ENCODE data around the gene CFAP97D1.

DNA sequence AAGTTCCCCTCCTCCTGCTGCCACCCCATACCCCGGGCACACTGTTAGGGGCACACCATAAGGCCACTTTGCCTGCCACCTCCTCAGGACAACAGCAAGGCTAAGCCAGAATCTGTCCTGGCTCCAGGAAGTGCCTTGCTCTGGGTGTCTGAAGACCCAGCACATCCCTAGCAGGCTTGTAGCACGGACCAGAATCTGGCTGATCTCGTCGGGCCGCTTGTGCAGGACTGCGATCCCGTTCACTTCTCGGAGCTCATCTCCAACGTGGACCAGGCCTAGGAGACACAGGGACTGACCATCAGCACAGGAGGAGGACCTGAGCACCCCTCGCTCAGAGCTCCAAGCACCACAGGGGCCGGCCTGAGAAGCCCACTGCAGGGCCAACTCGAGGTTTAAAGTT, 45.3 kb downstream of the CFAP97D1 start:
- TF ChIP-seq, protein P1, sequence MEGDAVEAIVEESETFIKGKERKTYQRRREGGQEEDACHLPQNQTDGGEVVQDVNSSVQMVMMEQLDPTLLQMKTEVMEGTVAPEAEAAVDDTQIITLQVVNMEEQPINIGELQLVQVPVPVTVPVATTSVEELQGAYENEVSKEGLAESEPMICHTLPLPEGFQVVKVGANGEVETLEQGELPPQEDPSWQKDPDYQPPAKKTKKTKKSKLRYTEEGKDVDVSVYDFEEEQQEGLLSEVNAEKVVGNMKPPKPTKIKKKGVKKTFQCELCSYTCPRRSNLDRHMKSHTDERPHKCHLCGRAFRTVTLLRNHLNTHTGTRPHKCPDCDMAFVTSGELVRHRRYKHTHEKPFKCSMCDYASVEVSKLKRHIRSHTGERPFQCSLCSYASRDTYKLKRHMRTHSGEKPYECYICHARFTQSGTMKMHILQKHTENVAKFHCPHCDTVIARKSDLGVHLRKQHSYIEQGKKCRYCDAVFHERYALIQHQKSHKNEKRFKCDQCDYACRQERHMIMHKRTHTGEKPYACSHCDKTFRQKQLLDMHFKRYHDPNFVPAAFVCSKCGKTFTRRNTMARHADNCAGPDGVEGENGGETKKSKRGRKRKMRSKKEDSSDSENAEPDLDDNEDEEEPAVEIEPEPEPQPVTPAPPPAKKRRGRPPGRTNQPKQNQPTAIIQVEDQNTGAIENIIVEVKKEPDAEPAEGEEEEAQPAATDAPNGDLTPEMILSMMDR (IDR thresholded peaks at IDR 0.05): no peak
- TF ChIP-seq POLR2A (IDR thresholded peaks at IDR 0.05): no peak
